MG63 (cell line): ENCODE data around the gene F2R. TPM values are rescaled to one million over a fixed set of nuclear protein-coding genes. Genes with fewer than 3 reads are reported as not detected.
"Not testable (repeated sequence)": the region's sequence is repeated elsewhere in the genome, so short reads cannot be mapped to it uniquely, and the experiment has no call there.

Source experiments
- DNase-seq: peaks from one replicate; pipeline ENCODE4 v3.0.0-alpha.2; 2020
- H3K27me3 ChIP-seq: fragments of 250-450 bp; sonication (Bioruptor Pico); 2 replicates; pipeline ENCODE4 v1.5.1; 2020; ENCODE audit warnings: mild to moderate bottlenecking, moderate library complexity
- H3K36me3 ChIP-seq: fragments of 250-450 bp; sonication (Bioruptor Pico); 2 replicates; pipeline ENCODE4 v1.5.1; 2020; ENCODE audit warnings: mild to moderate bottlenecking, moderate library complexity
- H3K4me3 ChIP-seq: fragments of 250-450 bp; sonication (Bioruptor Pico); 2 replicates; pipeline ENCODE4 v1.5.1; 2020; ENCODE audit warnings: mild to moderate bottlenecking, moderate library complexity
- H3K9me3 ChIP-seq: fragments of 250-450 bp; sonication (Bioruptor Pico); 2 replicates; pipeline ENCODE4 v1.5.1; 2020; ENCODE audit warnings: mild to moderate bottlenecking, moderate library complexity
- total RNA-seq: library from RNA; depleted of rRNA; stranded (reverse); fragments of >200 nt; shearing (Covaris generic); gene quantifications from 2 replicates; pipeline ENCODE4 v1.2.3, GENCODE V29; 2014; ENCODE audit warnings: low replicate concordance; rRNA removed

The F2R gene
- total RNA-seq, 1 experiment from 2014 or later: 12.5 TPM

- Histone ChIP-seq H3K27me3 (no peaks in the 10 kb centered on the region), H3K9me3 (peaks cover 13% of the 10 kb centered on the region), H3K36me3 (no peaks in the 10 kb centered on the region), H3K4me3 (no peak overlapping the region)
- no peak for DNase-seq
Measured at GRCh38 chr5:76763136-76763535, 47.2 kb downstream of the F2R start.

- H3K27me3 ChIP-seq: no peaks in the 10 kb centered on the region
- DNase-seq: no peak
- H3K36me3 ChIP-seq: no peaks in the 10 kb centered on the region
- no peak overlapping the region for H3K4me3 ChIP-seq
- H3K9me3 ChIP-seq: peaks cover 13% of the 10 kb centered on the region
Measured at GRCh38 chr5:76764374-76764773, 48.4 kb downstream of the F2R start.

GRCh38 chr5:76765249-76765648, 49.3 kb downstream of the F2R start:
- no peak overlapping the region for H3K4me3 ChIP-seq
- H3K9me3 ChIP-seq: peaks cover 13% of the 10 kb centered on the region
- no peaks in the 10 kb centered on the region for H3K27me3 ChIP-seq
- DNase-seq: peak; percentile 33
- no peaks in the 10 kb centered on the region for H3K36me3 ChIP-seq

- Histone ChIP-seq H3K36me3 (no peaks in the 10 kb centered on the region), H3K9me3 (peaks cover 13% of the 10 kb centered on the region), H3K4me3 (no peak overlapping the region), H3K27me3 (no peaks in the 10 kb centered on the region)
- no peak for DNase-seq
Measured at GRCh38 chr5:76766746-76767145, 50.8 kb downstream of the F2R start.

- not testable (repeated sequence) for H3K4me3 ChIP-seq, H3K36me3 ChIP-seq, H3K9me3 ChIP-seq, DNase-seq, H3K27me3 ChIP-seq
Measured at GRCh38 chr5:76771041-76771440, 55.1 kb downstream of the F2R start.

- no peaks in the 10 kb centered on the region for H3K36me3 ChIP-seq
- no peak for DNase-seq
Measured at GRCh38 chr5:76771705-76772405, 55.9 kb downstream of the F2R start.

GRCh38 chr5:76775921-76776320, 60.0 kb downstream of the F2R start:
- H3K9me3 ChIP-seq: no peaks in the 10 kb centered on the region

More at GRCh38 chr5:76771705-76772405, 55.9 kb downstream of the F2R start:
- Histone ChIP-seq H3K4me3 (no peak overlapping the region), H3K9me3 (no peaks in the 10 kb centered on the region), H3K27me3 (no peaks in the 10 kb centered on the region)

GRCh38 chr5:76776391-76776790, 60.5 kb downstream of the F2R start:
- no peaks in the 10 kb centered on the region for H3K27me3 ChIP-seq
- DNase-seq: no peak
- no peak overlapping the region for H3K4me3 ChIP-seq
- H3K9me3 ChIP-seq: no peaks in the 10 kb centered on the region
- H3K36me3 ChIP-seq: no peaks in the 10 kb centered on the region

More at GRCh38 chr5:76775921-76776320, 60.0 kb downstream of the F2R start:
- H3K4me3 ChIP-seq: no peak overlapping the region
- H3K36me3 ChIP-seq: no peaks in the 10 kb centered on the region
- no peak for DNase-seq
- no peaks in the 10 kb centered on the region for H3K27me3 ChIP-seq

- not testable (repeated sequence) for H3K9me3 ChIP-seq, H3K36me3 ChIP-seq, H3K4me3 ChIP-seq, H3K27me3 ChIP-seq, DNase-seq
Measured at GRCh38 chr5:76780616-76781015, 64.7 kb downstream of the F2R start.

- H3K27me3 ChIP-seq: no peaks in the 10 kb centered on the region
- H3K4me3 ChIP-seq: no peak overlapping the region
- no peaks in the 10 kb centered on the region for H3K36me3 ChIP-seq
- no peak for DNase-seq
- no peaks in the 10 kb centered on the region for H3K9me3 ChIP-seq
Measured at GRCh38 chr5:76781775-76782174, 65.8 kb downstream of the F2R start.

- no peaks in the 10 kb centered on the region for H3K36me3 ChIP-seq
- no peaks in the 10 kb centered on the region for H3K27me3 ChIP-seq
- DNase-seq: no peak
- H3K4me3 ChIP-seq: no peak overlapping the region
- no peaks in the 10 kb centered on the region; the same call in 1 of the 2 replicates for H3K9me3 ChIP-seq
Measured at GRCh38 chr5:76782444-76782843, 66.5 kb downstream of the F2R start.

Other genes starting within 250 kb of the F2R start
- gene F2RL2, start 92.7 kb upstream of the F2R start, total RNA-seq: 0.20 and 9.5 TPM in 2 replicates
- 1.2 TPM in 2 replicates for gene F2RL1, start 102.9 kb downstream of the F2R start, total RNA-seq
- not detected in 2 replicates for gene S100Z, start 133.9 kb downstream of the F2R start, total RNA-seq
- not detected in 2 replicates for gene CRHBP, start 236.9 kb downstream of the F2R start, total RNA-seq